CD4-positive, CD25-positive, alpha-beta regulatory T cell (primary cell): ENCODE results near the gene HOXD11. TPM values are rescaled to one million over a fixed set of nuclear protein-coding genes. Genes with fewer than 3 reads are reported as not detected.
A peak's percentile ranks its signal among the peaks of the same experiment; 100 is the strongest.

Experiments
- ATAC-seq, 2 donors: fragments of 150-1000 bp; cut with Tn5 transposase; one replicate each; pipeline ENCODE4 v1.10.0; 2021; ENCODE audit warnings: low read depth in 2 of 2, moderate number of reproducible peaks in 2 of 2, moderate library complexity in 1 of 2
- DNase-seq, 3 donors: peaks; one replicate each; pipeline versions ENCODE4 v3.0.0 to v3.0.0-alpha.2; 2012 to 2022; ENCODE audit warnings: mixed read lengths in 1 of 3
- H3K27ac ChIP-seq: one replicate; pipeline ENCODE4 v1.7.0; 2013; ENCODE audit warnings: mild to moderate bottlenecking, low read length; ENCODE audit not compliant: insufficient read depth, poor library complexity, severe bottlenecking
- H3K27me3 ChIP-seq: one replicate; pipeline ENCODE4 v1.7.0; 2013; ENCODE audit warnings: low read length; ENCODE audit not compliant: control insufficient read depth, insufficient read depth
- H3K36me3 ChIP-seq: one replicate; pipeline ENCODE4 v1.7.0; 2013; ENCODE audit warnings: mild to moderate bottlenecking, low read length, moderate library complexity; ENCODE audit not compliant: control insufficient read depth, insufficient read depth
- H3K4me1 ChIP-seq: 2 replicates; pipeline ENCODE4 v1.7.0; 2013; ENCODE audit warnings: mild to moderate bottlenecking, low read length; ENCODE audit not compliant: insufficient read depth, control insufficient read depth, poor library complexity, severe bottlenecking
- H3K4me3 ChIP-seq: one replicate; pipeline ENCODE4 v1.7.0; 2013; ENCODE audit warnings: low read depth, mild to moderate bottlenecking, low read length, moderate library complexity
- H3K9me3 ChIP-seq, 2 experiments: 1 replicate in 1 of 2; 2 replicates in 1 of 2; pipeline ENCODE4 v1.7.0; 2013; ENCODE audit warnings: low read length in 2 of 2, mild to moderate bottlenecking in 1 of 2, moderate library complexity in 1 of 2; ENCODE audit not compliant: control insufficient read depth in 2 of 2
- H3K27ac Mint-ChIP-seq, 3 donors: one replicate each; pipeline ENCODE4 v1.8.0; 2020 to 2022; ENCODE audit warnings: mild to moderate bottlenecking in 3 of 3, mixed read lengths in 3 of 3, moderate library complexity in 2 of 3
- H3K27me3 Mint-ChIP-seq: one replicate; pipeline ENCODE4 v1.8.0; 2022; ENCODE audit warnings: mild to moderate bottlenecking, mixed read lengths
- H3K36me3 Mint-ChIP-seq: one replicate; pipeline ENCODE4 v1.8.0; 2020; ENCODE audit warnings: mixed read lengths
- H3K4me1 Mint-ChIP-seq, 4 donors: one replicate each; pipeline ENCODE4 v1.8.0; 2020 to 2022; ENCODE audit warnings: mixed read lengths in 4 of 4, mild to moderate bottlenecking in 1 of 4
- H3K4me3 Mint-ChIP-seq, 4 donors: one replicate each; pipeline ENCODE4 v1.8.0; 2020 to 2022; ENCODE audit warnings: mild to moderate bottlenecking in 4 of 4, mixed read lengths in 4 of 4, moderate library complexity in 3 of 4
- H3K9me3 Mint-ChIP-seq, 7 donors: one replicate each; pipeline ENCODE4 v1.8.0; 2020 to 2022; ENCODE audit warnings: mixed read lengths in 7 of 7, mild to moderate bottlenecking in 3 of 7, moderate library complexity in 2 of 7
- polyA plus RNA-seq, 4 donors: library from polyadenylated mRNA; unstranded; fragments of 300-500 nt; fragmentation: Illumina TruSeq; gene quantifications; one replicate each; pipeline ENCODE4 v1.2.3, GENCODE V29; 2021
- total RNA-seq: library from RNA; stranded (reverse); gene quantifications from one replicate; pipeline ENCODE4 v1.2.3, GENCODE V29; 2022

Gene HOXD11
- total and polyA plus RNA-seq, 5 donors from 2014 or later: not detected

GRCh38 chr2:176124110-176124946, 17.2 kb downstream of the HOXD11 start:
- Mint-ChIP-seq H3K27ac (peak overlapping the region in 1 of 3 donors; percentile 39), H3K9me3 (peaks cover 0 to 14% (median 0%) of the 10 kb centered on the region in 7 donors), H3K4me3 (peak overlapping the region in 3 of 4 donors; percentile 17 to 61 (median 53)), H3K4me1 (peaks cover 6 to 26% (median 19%) of the 10 kb centered on the region in 4 donors), H3K36me3 (no peaks in the 10 kb centered on the region), H3K27me3 (peaks cover 81% of the 10 kb centered on the region)
- peaks cover 0 to 4% of the 10 kb centered on the region in 2 experiments for H3K9me3 ChIP-seq
- ATAC-seq (no peak), DNase-seq (no peak)
- peaks cover 19% of the 10 kb centered on the region for H3K4me1 ChIP-seq
- no peak overlapping the region for H3K4me3 ChIP-seq
- peaks cover 59% of the 10 kb centered on the region for H3K27me3 ChIP-seq
- no peak overlapping the region for H3K27ac ChIP-seq
- no peaks in the 10 kb centered on the region for H3K36me3 ChIP-seq

- Mint-ChIP-seq H3K27me3 (peaks cover 74% of the 10 kb centered on the region), H3K4me3 (no peak overlapping the region), H3K9me3 (peaks cover 0 to 14% (median 0%) of the 10 kb centered on the region in 7 donors), H3K4me1 (peaks cover 6 to 28% (median 19%) of the 10 kb centered on the region in 4 donors), H3K27ac (no peak overlapping the region), H3K36me3 (no peaks in the 10 kb centered on the region)
- ATAC-seq: no peak
- peaks cover 26% of the 10 kb centered on the region for H3K4me1 ChIP-seq
- H3K36me3 ChIP-seq: no peaks in the 10 kb centered on the region
- peaks cover 51% of the 10 kb centered on the region for H3K27me3 ChIP-seq
- peaks cover 0 to under 1% of the 10 kb centered on the region in 2 experiments for H3K9me3 ChIP-seq
- no peak for DNase-seq
- no peak overlapping the region for H3K27ac ChIP-seq
- H3K4me3 ChIP-seq: no peak overlapping the region
These were observed 18.1 kb downstream of the HOXD11 start for GRCh38 chr2:176124947-176125771.

- Histone ChIP-seq H3K9me3 (no peaks in the 10 kb centered on the region), H3K27me3 (peaks cover 46% of the 10 kb centered on the region), H3K4me1 (peaks cover 31% of the 10 kb centered on the region), H3K4me3 (no peak overlapping the region), H3K27ac (no peak overlapping the region), H3K36me3 (no peaks in the 10 kb centered on the region)
- Mint-ChIP-seq H3K4me3 (no peak overlapping the region), H3K27ac (no peak overlapping the region), H3K4me1 (peaks cover 6 to 30% (median 20%) of the 10 kb centered on the region in 4 donors), H3K9me3 (peaks cover 0 to 14% (median 0%) of the 10 kb centered on the region in 7 donors), H3K27me3 (peaks cover 70% of the 10 kb centered on the region), H3K36me3 (no peaks in the 10 kb centered on the region)
- no peak for DNase-seq
- no peak for ATAC-seq
These were observed 18.6 kb downstream of the HOXD11 start for GRCh38 chr2:176125772-176126054.

- peak overlapping the region in 3 of 4 donors; percentile 4 to 81 (median 35) for H3K4me3 Mint-ChIP-seq
- Histone ChIP-seq H3K27me3 (peaks cover 54% of the 10 kb centered on the region), H3K27ac (no peak overlapping the region), H3K4me1 (peaks cover 40% of the 10 kb centered on the region), H3K36me3 (no peaks in the 10 kb centered on the region), H3K9me3 (peaks cover 0 to 2% of the 10 kb centered on the region in 2 experiments), H3K4me3 (no peak overlapping the region)
- H3K27ac Mint-ChIP-seq: no peak overlapping the region
- H3K9me3 Mint-ChIP-seq: peaks cover 0 to 16% (median 0%) of the 10 kb centered on the region in 7 donors
- peaks cover 7 to 43% (median 26%) of the 10 kb centered on the region in 4 donors for H3K4me1 Mint-ChIP-seq
- peaks cover 77% of the 10 kb centered on the region for H3K27me3 Mint-ChIP-seq
- peak; percentile 52 to 67 (median 62) for DNase-seq
- ATAC-seq: no peak
- H3K36me3 Mint-ChIP-seq: no peaks in the 10 kb centered on the region
These were observed 20.1 kb downstream of the HOXD11 start for GRCh38 chr2:176126929-176127773.

- Mint-ChIP-seq H3K9me3 (peaks cover 0 to 20% (median 0%) of the 10 kb centered on the region in 7 donors), H3K4me1 (peaks cover 11 to 45% (median 28%) of the 10 kb centered on the region in 4 donors), H3K4me3 (peak overlapping the region in 2 of 4 donors; percentile 74 to 85), H3K27ac (no peak overlapping the region), H3K27me3 (peaks cover 83% of the 10 kb centered on the region), H3K36me3 (no peaks in the 10 kb centered on the region)
- peaks cover 40% of the 10 kb centered on the region for H3K4me1 ChIP-seq
- H3K27me3 ChIP-seq: peaks cover 55% of the 10 kb centered on the region
- no peak overlapping the region for H3K4me3 ChIP-seq
- no peaks in the 10 kb centered on the region for H3K36me3 ChIP-seq
- H3K9me3 ChIP-seq: peaks cover under 1 to 2% of the 10 kb centered on the region in 2 experiments
- no peak for ATAC-seq
- no peak for DNase-seq
- no peak overlapping the region for H3K27ac ChIP-seq
These were observed 20.6 kb downstream of the HOXD11 start for GRCh38 chr2:176127774-176128072.

- no peak overlapping the region for H3K4me3 ChIP-seq
- Mint-ChIP-seq H3K27ac (peak overlapping the region in 2 of 3 donors; percentile 32 to 73), H3K36me3 (no peaks in the 10 kb centered on the region), H3K4me3 (peak overlapping the region in 3 of 4 donors; percentile 72 to 85 (median 74)), H3K9me3 (peaks cover 0 to 20% (median 2%) of the 10 kb centered on the region in 7 donors), H3K27me3 (peaks cover 88% of the 10 kb centered on the region), H3K4me1 (peaks cover 11 to 48% (median 28%) of the 10 kb centered on the region in 4 donors)
- no peaks in the 10 kb centered on the region for H3K36me3 ChIP-seq
- peaks cover 57% of the 10 kb centered on the region for H3K27me3 ChIP-seq
- H3K9me3 ChIP-seq: peaks cover 4 to 7% of the 10 kb centered on the region in 2 experiments
- H3K4me1 ChIP-seq: peaks cover 39% of the 10 kb centered on the region
- no peak for ATAC-seq
- DNase-seq: no peak
- no peak overlapping the region for H3K27ac ChIP-seq
These were observed 21.3 kb downstream of the HOXD11 start for GRCh38 chr2:176128172-176128981.
